Umbilical cord (tissue), 2 donors: ENCODE data around the gene CCNC. TPM values are rescaled to one million over a fixed set of nuclear protein-coding genes. Genes with fewer than 3 reads are reported as not detected.
A peak's percentile ranks its signal among the peaks of the same experiment; 100 is the strongest.
"Not testable (repeated sequence)": the region's sequence is repeated elsewhere in the genome, so short reads cannot be mapped to it uniquely, and the experiment has no call there.

Experiments used
- DNase-seq: peaks from one replicate; pipeline ENCODE4 v3.0.0-alpha.2; 2015; ENCODE audit warnings: low spot score
- total RNA-seq: library from RNA; depleted of rRNA; stranded (reverse); fragments of >200 nt; gene quantifications from one replicate; pipeline ENCODE4 v1.2.3, GENCODE V29; 2014; ENCODE audit warnings: low replicate concordance; ENCODE audit not compliant: insufficient read depth

Gene CCNC
- total RNA-seq, 1 donor from 2014 or later: 100 TPM

DNA sequence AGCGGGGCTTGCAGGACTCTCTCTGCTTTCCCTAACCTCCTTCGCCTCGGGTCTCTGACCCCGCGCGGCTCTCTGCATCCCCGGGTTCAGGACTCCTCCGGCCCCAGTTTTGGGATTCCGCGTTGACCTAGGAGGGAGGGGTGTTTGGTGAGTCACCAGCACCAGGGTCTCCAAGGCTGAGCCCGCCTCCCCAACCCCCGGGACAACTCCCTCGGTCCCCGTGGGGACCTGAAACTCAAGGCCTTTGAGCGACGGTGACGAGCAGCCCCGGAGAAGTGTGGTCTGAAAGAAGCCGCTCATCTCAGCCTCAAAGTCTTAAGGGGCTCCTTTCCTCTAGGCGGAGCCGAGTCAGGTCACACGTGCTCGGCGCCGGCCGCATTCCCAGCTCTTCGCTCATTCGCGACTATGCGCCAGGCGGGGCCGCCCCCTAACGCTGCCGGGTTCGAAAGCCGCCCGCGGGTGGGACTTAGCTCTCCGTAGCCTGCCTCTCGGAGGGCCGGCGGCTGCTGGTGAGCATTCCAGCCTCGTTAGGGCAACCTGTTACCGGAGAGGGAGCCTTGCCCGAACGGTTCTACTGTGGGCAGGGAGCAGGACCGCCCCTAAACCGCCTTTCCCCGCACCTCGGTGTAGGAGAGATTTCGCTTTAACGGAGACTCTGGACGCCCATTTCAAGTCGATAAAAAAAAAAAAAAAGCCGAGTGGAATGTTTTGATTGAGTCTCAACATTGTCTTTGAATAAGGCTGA lies 35.1 kb upstream of the CCNC start:
- peak; percentile 45 for DNase-seq

DNA sequence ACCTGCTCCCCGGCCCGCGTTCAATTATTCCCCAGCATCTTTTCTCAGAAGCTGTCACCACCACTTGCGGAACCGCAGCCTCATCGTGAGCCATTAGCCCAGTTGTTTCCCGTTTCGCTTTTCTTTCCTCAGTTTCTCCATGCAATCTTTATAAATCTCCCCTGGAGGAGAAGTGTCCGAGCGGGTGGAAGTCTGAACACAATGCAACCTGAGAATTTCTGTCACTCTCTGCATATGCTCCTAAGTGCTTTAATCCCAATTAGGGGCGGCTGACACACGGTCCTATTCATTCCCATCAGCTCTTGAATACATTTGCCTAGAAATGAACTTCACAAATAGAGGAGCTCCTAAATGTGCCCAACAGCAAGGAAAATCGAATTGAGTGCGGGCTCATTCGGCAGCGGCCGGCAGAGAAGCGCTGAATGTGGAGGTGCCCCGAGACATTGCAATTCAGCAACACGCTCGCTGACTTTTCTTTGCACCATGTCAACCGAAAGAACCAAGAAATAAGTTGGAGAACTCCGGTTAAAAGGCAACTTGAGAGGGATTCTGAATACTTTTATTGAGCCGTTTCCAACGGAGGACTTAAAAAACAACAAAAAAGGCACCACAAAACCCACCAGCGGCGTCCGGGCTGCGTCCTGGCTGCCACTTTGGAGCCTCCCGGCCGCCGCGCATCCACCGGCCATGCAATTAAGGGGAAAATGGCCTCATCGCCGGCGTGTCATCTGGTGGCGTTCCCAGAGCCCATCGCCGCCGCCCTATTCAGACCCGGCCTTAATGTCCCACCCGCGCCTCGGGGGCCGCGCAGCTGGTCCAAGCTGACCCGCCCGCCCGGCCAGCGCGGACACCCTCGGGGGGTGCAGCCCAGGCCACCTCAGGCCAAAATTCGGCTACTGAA lies 34.3 kb upstream of the CCNC start:
- no peak for DNase-seq

DNA sequence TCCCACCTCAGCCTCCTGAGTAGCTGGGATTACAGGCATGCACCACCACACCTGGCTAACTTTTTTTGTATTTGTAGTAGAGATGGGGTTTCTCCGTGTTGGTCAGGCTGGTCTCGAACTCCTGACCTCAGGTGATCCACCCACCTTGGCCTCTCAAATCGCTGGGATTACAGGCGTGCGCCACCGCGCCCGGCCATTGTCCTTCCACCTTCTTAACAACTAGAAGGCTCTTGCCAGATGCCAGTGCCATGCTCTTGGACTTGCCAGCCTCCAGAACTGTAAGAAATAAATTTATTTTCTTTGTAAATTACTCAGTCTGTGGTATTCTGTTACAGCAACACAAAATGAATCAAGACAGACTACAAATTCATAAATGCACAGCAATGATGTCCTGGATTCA lies 26.2 kb upstream of the CCNC start:
- DNase-seq: not testable (repeated sequence)

DNA sequence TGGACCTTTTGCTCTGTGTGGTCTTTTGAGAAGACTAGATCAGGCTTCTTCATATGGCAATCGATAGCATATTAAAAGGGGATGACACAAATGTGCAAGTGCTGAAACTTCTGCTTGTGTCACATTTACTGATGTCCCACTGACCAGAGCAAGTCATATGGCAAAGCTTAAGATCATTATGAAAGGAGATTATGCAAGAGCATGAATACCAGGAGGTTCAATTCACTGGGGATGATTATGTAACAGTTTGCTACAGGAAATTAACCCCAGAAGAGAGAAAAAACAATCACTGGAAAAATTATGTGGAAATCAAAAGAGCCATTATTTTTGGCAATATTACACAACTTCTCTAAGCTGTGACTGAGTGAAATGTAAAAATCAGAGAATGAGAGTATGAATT lies 24.4 kb upstream of the CCNC start:
- DNase-seq: no peak

DNA sequence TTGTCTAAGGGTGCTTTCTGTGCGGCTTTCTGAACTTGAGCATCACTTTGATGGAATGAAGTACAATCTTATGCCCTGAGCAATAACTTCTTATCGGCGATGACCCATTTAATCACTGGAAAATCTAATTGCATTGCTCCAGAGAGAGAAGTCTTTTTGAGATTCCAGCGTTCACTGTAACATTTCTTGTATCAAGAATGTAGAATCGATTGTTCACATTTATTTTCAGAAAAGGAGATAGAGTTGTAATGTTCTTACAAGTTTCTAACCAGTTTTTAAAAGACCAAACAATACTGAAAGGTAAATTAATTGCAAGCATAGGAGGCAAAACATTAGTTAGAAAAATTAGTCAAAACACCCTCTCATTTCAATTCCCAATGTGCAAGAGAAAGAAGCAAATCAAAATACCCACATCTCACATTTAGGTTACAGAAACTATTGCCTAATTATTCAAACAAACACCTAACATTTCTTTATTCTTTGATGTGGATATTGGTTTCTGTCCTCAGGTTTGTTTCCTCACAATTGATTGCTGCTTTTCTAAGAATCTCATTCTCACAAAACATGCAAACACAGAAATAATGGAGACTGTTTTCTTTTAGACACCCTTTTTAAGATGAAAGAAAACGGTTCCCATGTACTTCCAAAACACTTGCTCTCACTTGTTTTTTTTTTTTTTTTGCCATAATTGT lies 23.4 kb upstream of the CCNC start:
- no peak for DNase-seq

DNA sequence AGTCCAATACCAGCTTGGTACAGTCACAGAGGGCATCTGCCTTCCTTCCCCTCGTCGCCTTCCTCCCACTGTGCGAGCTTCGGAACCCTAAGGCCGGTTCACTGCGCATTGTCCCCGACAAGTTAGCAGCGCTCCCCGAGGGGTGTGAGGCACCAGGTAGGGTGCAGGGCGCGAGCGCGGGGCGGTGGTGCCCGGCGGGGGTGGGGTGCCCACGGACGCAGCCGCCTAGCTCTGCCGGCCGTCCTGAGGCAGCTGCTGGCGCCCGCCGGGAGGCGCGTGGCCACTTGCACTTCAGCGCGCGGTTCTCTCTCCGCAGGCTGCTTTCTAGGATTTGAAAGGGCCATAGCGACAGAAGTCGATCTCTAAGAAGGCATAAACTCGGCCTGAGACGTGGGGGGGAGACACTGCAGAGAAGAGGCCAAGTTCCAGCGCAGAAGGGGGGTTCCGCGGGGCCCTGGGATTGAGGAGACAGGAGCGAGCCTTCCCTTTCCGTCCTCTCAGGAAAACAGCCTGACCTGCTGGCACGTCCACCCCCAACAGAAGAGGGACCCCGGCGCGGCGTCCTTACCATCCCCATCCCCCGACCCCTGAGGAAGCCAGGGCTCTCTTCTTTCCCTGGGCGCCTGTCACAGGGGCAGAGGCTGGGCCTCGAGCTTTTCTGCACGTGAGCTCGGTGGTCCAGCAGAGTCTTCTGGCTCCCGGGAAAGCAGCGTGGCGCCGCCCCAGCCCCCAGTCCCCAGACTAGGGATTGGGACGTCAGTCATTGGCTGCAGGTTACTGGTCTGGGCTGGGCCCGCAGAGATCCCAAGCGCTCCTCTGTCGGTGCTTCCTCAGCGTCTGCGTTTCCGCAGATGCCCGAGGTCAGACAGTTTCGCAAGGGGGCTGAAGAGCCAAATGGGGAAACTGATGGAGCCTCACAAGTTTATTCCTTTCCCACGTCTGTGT lies 22.5 kb upstream of the CCNC start:
- no peak for DNase-seq

DNA sequence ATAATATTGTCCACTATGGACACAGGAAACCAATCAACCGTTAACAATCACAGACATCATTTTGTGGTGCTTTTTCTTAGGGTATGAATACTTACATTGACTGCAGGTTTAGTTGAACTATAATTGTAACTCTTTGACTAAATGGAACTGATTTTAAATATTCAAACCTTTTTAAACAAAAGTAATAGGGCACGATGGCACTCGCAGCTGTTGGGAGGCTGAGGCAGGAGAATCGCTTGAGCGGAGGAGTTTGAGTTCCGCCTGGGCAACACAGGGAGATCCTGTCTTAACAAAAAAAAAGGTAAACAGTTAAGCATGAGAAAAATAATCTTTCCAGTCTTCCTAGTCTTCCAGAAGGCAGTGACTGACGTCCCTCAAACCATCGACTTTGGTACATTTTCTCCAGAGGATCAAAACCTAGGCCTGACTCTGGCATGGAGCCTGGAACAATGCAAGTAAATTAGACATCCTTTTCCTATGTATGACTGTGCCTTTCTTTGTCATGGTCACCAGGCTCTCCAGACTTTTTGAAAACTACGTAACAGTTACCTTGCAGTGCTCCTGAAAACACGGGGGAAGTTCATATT lies 21.5 kb upstream of the CCNC start:
- no peak for DNase-seq

DNA sequence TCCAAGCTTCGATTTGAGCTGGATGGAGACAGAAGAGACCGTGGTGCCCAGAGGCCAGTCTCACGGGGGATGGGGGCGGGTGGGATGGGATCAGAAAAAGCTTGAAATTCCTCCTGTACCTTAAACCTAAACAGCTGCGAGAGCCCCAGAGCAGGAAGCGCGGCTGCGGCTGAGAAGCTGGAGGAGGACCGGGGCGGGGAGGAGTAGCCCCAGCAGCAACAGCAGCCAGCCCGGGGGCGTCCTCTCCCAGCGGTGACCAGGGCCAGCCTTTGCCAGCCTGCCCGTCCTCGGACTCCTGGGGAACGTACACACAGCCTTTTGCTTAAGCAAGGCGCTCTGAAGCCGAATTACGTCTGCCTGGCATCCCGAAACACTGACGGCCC lies 20.8 kb upstream of the CCNC start:
- no peak for DNase-seq

DNA sequence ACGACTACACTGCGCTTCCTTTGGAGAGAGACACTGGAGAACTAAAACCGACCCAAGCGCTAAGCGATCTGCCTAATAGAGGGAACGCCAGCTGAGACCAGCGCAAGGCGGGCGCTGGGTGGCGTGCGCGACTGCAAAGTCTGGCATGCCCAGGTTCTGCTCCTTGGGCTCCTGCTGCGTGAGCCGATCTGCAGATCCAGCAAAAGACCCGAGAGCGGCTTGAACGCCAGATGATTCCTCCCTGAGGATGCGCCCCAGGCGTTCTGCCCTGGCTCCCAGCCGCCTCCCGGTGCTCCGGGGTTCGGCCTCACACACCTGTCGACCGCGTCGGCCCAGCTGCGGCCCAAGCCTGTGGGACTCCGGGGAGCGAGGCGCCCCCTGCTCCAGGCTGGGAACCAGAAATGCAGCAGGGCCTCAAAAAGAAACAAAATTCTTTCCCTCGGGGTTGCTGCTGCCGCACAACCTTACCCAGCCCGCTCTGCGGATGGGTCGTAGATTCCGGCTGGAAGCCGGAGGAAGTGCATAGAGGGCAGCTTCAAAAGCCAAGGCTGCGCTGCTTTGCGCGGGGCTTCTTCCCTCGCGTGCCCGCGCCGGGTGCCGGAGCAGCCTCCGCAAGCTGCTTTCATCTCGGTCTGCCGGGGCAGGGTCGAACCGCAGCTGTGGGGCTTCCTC lies 20.3 kb upstream of the CCNC start:
- peak; percentile 70 for DNase-seq

DNA sequence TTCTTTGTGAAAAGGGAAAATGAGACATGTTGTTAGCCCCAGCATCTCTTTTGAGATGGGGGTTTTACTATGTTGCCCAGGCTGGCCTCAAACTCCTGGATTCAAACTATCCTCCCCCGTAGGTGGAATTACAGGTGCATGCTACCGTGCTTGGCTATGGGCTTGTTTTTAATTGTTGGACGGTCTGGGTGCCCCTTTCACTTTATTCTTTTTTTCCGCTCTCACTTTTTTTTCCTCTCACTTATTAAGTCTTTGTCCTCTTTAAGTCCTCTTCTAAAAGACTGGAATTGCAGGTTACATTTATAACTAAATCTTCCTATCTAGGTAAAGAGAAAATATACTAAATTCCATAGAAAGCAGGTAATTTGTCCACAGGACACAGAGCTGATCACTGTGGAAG lies 19.3 kb upstream of the CCNC start:
- DNase-seq: no peak

DNA sequence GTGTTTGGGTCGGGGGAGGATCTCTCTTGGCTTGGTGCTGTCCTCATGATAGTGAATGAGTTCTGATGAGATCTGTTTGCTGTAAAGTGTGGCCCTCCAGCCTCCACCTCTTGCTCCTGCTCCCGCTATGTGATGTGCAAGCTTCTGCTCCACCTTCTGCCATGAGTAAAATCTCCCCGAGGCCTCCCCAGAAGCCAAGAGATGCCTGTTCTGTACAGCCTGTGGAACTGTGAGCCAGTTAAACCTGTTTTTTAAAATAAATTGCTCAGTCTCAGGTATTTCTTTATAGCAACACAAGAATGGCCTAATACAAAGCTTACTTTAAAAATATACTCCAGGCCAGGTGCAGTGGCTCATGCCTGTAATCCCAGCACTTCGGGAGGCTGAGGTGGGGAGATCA lies 11.3 kb upstream of the CCNC start:
- no peak for DNase-seq

DNA sequence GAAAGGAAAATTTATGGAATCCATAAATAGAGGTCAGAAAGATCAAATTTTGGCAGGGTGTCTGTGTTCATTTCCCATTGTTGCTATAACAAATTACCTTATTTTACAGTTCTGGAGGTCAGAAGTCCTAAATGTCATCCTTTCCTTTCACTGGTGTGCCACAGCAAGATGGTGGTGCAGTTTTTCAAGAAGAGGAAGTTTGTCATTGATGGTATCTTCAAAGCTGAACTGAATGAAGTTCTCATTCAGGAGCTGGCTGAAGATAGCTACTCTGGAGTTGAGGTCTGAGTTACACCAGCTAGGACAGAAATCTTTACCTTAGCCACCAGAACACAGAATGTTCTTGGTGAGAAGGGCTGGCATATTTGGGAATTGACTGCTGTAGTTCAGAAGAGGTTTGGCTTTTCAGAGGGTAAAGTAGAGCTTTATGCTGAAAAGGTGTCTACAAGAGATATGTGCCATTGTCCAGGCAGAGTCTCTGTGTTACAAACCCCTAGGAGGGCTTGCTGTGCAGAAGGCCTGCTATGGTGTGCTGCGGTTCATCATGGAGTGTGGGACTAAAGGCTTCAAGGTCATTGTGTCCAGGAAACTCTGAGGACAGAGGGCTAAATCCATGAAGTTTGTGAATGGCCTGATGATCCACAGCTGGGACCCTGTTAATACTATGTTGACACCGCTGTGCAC lies 7.2 kb upstream of the CCNC start:
- DNase-seq: no peak

DNA sequence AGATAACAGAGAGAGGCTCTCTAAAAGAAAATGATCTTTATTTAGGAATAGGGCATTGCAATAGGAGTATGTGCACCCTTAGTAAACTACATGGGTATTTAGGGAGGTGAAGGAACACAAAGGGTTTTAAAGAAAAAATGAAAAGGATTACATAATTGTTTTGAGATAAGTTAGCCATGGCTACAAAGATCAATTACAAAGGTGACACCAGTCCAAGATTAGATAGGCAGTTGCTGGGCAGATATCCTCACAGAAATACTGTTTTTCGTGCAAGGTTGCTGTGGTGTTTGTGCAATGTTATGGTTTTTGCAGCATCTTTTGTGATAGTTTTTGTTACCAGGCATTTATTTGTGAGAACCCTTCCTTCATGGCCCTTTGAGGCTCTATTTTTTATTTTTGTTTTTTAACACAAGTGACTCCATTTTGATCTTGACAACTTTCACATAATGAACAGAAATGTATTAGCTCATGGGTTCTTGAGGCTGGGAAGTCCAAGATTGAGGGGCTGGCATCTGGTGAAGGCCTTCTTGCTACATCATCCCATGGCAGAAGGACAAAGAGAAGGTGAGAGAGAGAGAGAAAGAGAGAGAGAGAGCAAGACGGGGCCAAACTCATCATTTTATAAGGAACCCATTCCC lies 5.6 kb upstream of the CCNC start:
- DNase-seq: no peak

DNA sequence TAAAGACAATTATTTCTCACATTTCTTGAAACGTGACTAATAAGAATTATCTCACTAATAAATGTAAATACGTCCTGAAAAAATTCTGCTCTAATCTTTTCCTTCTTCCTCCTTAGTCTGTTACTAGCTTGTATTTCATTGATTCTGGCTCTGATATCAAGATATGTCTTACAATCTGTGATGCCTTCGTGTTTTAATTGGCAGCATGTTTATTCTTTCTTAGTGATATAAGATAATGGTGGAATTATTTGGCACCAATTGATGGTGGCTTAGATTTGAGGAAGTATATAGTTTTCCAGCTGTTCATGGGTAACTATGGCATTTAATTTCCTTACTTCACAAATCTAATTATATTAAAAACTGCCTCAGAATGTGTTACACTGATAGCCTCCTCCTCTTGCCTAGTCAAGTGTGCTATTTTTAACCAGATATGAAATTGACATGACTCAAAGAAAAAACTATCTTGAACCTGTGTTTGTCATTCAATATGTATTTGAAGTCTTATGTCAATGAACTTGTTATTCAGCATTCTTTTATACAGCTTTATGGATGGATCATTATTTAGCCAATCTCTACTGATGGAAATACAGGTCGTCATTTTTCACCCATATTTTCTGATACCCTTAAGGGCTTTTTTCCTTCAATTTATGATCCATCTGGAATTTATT lies 5.3 kb downstream of the CCNC start:
- no peak for DNase-seq

DNA sequence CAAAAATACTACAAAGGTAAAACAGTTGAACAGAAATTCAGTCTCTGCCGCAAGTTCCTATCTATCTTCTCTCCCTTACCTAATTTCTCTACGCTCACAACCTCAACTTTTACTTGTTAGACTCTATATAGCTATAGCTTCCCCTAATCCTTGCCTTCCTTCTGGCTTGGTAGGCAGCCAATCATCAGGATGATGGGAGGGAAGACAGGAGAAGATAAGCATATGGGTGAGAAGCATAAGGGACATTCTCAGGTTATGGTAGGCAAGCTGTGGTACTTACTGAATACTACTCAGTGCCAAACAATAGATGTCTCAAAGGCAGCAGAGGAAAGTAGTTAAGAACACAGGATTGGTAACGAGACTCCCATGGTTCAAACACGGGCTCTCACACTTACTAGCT lies 7.8 kb downstream of the CCNC start:
- no peak for DNase-seq

DNA sequence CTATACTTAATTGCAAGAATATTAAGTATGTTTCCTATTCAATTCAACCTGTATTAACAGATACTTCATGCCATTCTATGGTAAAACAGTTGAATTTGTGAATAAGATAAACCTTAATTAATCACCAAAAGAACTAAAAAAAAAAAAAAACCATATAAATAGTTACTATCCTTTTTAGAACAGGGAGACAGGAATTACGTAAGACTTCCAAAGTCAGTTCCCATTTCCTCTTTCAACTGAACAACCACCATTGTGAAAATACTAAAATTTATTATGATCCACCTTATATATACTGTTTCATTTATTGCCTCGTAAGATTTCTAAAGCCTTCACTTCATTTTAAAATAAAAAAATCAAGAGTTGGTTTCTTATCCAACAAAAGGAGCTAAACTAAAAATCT lies 9.4 kb downstream of the CCNC start:
- DNase-seq: no peak

DNA sequence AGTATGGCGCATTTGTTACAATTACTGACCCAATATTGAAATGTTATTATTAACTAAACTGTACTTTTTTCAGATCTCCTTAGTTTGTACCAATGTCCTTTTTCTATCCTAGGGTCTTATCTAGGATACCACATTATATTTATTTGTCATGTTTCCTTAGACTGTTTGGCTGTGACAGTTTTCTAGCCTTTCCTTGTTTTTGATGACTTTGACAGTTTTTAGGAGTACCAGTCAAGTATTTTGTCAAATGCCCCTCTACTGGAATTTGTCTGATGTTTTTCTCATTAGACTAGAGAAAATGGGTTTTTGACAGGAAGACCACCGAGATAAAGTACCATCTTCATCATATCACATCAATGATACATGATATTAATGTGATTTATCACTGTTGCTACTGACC lies 14.6 kb downstream of the CCNC start:
- no peak for DNase-seq

DNA sequence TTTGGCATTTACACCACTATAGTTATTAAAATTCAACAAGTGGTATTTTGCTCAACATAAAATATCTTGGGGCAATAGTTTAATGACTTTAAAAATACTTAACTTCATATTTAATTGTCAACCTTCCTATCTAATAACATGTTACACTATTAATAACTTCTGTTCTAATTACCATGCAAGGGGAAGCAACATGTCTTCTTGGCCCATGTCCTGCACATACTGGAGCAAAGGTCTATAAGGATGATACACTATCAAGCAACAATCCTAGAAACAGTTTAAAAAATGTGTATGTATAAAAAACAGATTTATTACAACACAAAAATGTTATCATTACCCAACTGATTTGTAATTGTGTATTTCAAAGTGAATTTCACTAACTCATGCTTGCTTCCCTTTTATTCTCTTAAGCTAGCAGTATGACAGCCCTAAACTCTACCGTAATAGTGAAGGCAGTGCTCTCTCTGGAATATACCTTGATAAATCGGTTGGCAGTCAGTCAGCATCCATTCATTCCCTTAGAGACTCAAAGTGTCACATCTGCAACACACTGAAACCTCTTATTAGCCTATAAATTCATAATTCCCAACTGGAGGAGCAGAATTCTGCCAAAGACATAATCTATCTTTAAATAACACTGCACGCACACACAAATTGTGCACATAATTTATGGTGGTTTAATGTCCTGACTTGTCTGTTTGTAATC lies 18.3 kb downstream of the CCNC start:
- no peak for DNase-seq
